HG03108 (cell line): ENCODE results near the gene ARMH3.
A peak's percentile ranks its signal among the peaks of the same experiment; 100 is the strongest.

Experiments used
- ATAC-seq: cut with Tn5 transposase; IDR thresholded peaks from one replicate; pipeline ENCODE4 v1.9.1; 2021; ENCODE audit warnings: moderate library complexity; ENCODE audit not compliant: unreplicated experiment

Gene ARMH3

GRCh38 chr10:101875068-101875688, 180.8 kb downstream of the ARMH3 start:
- ATAC-seq, result no peak

- ATAC-seq, result no peak
Measured at GRCh38 chr10:101874252-101874651, 181.7 kb downstream of the ARMH3 start.

- ATAC-seq, result no peak
Measured at GRCh38 chr10:101867931-101868330, 188.0 kb downstream of the ARMH3 start.

- no peak for ATAC-seq
Measured at GRCh38 chr10:101859530-101859929, 196.4 kb downstream of the ARMH3 start.

GRCh38 chr10:101858723-101859500, 197.1 kb downstream of the ARMH3 start:
- peak; percentile 68 for ATAC-seq

GRCh38 chr10:101857802-101858476, 198.0 kb downstream of the ARMH3 start:
- no peak for ATAC-seq

- no peak for ATAC-seq
Measured at GRCh38 chr10:101856626-101857025, 199.3 kb downstream of the ARMH3 start.

GRCh38 chr10:101851411-101852116, 204.4 kb downstream of the ARMH3 start:
- no peak for ATAC-seq

GRCh38 chr10:101850749-101851148, 205.2 kb downstream of the ARMH3 start:
- no peak for ATAC-seq

- no peak for ATAC-seq
Measured at GRCh38 chr10:101848894-101849351, 207.1 kb downstream of the ARMH3 start.

- no peak for ATAC-seq
Measured at GRCh38 chr10:101848408-101848807, 207.6 kb downstream of the ARMH3 start.

- ATAC-seq, result no peak
Measured at GRCh38 chr10:101845893-101846292, 210.1 kb downstream of the ARMH3 start.

GRCh38 chr10:101843032-101844021, 212.6 kb downstream of the ARMH3 start, which contains the start of gene KCNIP2:
TSS of gene KCNIP2 (minus strand) at chr10:101843800. CDS start at chr10:101843568, 232 bp downstream.
- ATAC-seq, result no peak

GRCh38 chr10:101841826-101842225, 214.1 kb downstream of the ARMH3 start:
- no peak for ATAC-seq

GRCh38 chr10:101840741-101841453, 215.1 kb downstream of the ARMH3 start:
- peak; percentile 70 for ATAC-seq

GRCh38 chr10:101840102-101840684, 215.8 kb downstream of the ARMH3 start:
- ATAC-seq, result no peak

GRCh38 chr10:101839416-101840063, 216.4 kb downstream of the ARMH3 start:
- ATAC-seq, result no peak

GRCh38 chr10:101839002-101839401, 217.0 kb downstream of the ARMH3 start:
- no peak for ATAC-seq
